Amniotic epithelial cell (primary cell): Measurements from ENCODE around the gene MYO6.
"Not testable (repeated sequence)": the region's sequence is repeated elsewhere in the genome, so short reads cannot be mapped to it uniquely, and the experiment has no call there.

Experiments used
- DNase-seq: peaks from one replicate; pipeline ENCODE4 v3.0.0-alpha.2; 2010; ENCODE audit warnings: low read depth

The MYO6 gene

GRCh38 chr6:75893058-75893775 lies 144.2 kb downstream of the MYO6 start:
- DNase-seq: peak; percentile 72

- peak; percentile 4 for DNase-seq
Observed at GRCh38 chr6:75893776-75894152, 144.7 kb downstream of the MYO6 start.

- DNase-seq: no peak
Observed at GRCh38 chr6:75896526-75896925, 147.5 kb downstream of the MYO6 start.

- not testable (repeated sequence) for DNase-seq
Observed at GRCh38 chr6:75900216-75900615, 151.2 kb downstream of the MYO6 start.

GRCh38 chr6:75905129-75905528 lies 156.1 kb downstream of the MYO6 start:
- DNase-seq: not testable (repeated sequence)

GRCh38 chr6:75906871-75907270 lies 157.8 kb downstream of the MYO6 start:
- no peak for DNase-seq

GRCh38 chr6:75907444-75907843 lies 158.4 kb downstream of the MYO6 start:
- DNase-seq: no peak

GRCh38 chr6:75913040-75913439 lies 164.0 kb downstream of the MYO6 start:
- DNase-seq: no peak

- DNase-seq: peak; percentile 18
Observed at GRCh38 chr6:75922226-75922625, 173.2 kb downstream of the MYO6 start.

- DNase-seq: no peak
Observed at GRCh38 chr6:75926293-75927168, 177.5 kb downstream of the MYO6 start.

- no peak for DNase-seq
Observed at GRCh38 chr6:75931011-75931680, 182.1 kb downstream of the MYO6 start.

GRCh38 chr6:75932067-75932466 lies 183.0 kb downstream of the MYO6 start:
- peak; percentile 14 for DNase-seq

- DNase-seq: no peak
Observed at GRCh38 chr6:75933387-75933975, 184.4 kb downstream of the MYO6 start.

- DNase-seq: peak; percentile 67
Observed at GRCh38 chr6:75934643-75935472, 185.8 kb downstream of the MYO6 start.

GRCh38 chr6:75935473-75935793 lies 186.4 kb downstream of the MYO6 start:
- DNase-seq: no peak

GRCh38 chr6:75936682-75937081 lies 187.6 kb downstream of the MYO6 start:
- no peak for DNase-seq

- DNase-seq: no peak
Observed at GRCh38 chr6:75937846-75938245, 188.8 kb downstream of the MYO6 start.

GRCh38 chr6:75940564-75940963 lies 191.5 kb downstream of the MYO6 start:
- DNase-seq: no peak

- no peak for DNase-seq
Observed at GRCh38 chr6:75941509-75941908, 192.5 kb downstream of the MYO6 start.

GRCh38 chr6:75943381-75943780 lies 194.3 kb downstream of the MYO6 start:
- no peak for DNase-seq

- no peak for DNase-seq
Observed at GRCh38 chr6:75946146-75946831, 197.2 kb downstream of the MYO6 start.
